Erythroblast (primary cell): ENCODE results near the gene SLC6A17.

ENCODE experiments used
- DNase-seq, 2 experiments: peaks; one replicate each; lab custom pipeline; 2025; lab: John Stamatoyannopoulos, UW
- GATA1 ChIP-seq: IDR thresholded peaks from 2 replicates; pipeline ENCODE4 v1.6.1; 2011; ENCODE audit warnings: low read depth, mild to moderate bottlenecking, control low read depth, low read length, moderate library complexity
- POLR2A ChIP-seq: IDR thresholded peaks from 2 replicates; pipeline ENCODE4 v1.6.1; 2011; ENCODE audit warnings: mild to moderate bottlenecking, low read length

SLC6A17 gene

GRCh38 chr1:110235181-110235833 lies 85.0 kb downstream of the SLC6A17 start:
- TF ChIP-seq GATA1 (no peak), POLR2A (no peak)
- DNase-seq = no peak

DNA sequence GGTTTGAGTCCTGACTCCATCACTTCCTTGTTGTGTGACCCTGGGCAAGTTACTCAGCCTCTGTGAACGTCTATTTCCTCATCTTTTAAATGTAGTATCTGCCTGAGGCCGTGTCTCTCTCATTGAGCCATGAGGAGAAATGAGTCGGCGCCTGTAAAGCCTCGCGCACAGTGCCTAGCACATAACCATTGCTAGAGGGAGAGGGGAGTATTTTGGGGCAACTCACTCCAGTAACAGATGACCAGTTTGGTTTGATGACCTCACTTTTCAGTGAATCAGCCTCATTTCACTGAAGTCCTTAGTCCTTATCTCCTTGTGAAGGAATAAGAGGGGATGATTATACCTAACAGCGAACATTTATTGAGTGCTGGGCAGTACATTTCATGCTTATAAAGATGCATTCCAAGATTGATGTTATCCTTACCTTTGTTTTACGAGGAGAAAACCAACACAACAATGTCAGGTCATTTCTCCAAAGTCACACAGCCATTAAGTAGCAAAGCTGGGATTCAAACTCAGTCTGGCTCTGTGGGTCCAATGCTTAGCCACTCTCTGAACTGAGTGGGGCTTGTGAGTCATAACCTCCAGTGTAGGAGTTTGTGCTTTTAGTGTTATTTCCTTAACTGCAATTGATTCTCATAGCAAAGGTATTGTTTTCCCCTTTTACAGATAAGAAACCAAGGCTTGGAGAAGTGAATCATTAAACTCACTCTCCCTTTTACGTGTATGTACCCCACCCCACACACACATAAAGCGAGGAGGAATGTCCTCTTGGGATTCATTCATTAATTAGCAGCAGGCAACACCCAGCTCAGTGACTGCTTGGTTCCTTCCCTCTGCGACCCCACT lies 85.8 kb downstream of the SLC6A17 start:
- TF ChIP-seq GATA1 (no peak), POLR2A (no peak)
- peak in 1 of 2 experiments; percentile 55 for DNase-seq

DNA sequence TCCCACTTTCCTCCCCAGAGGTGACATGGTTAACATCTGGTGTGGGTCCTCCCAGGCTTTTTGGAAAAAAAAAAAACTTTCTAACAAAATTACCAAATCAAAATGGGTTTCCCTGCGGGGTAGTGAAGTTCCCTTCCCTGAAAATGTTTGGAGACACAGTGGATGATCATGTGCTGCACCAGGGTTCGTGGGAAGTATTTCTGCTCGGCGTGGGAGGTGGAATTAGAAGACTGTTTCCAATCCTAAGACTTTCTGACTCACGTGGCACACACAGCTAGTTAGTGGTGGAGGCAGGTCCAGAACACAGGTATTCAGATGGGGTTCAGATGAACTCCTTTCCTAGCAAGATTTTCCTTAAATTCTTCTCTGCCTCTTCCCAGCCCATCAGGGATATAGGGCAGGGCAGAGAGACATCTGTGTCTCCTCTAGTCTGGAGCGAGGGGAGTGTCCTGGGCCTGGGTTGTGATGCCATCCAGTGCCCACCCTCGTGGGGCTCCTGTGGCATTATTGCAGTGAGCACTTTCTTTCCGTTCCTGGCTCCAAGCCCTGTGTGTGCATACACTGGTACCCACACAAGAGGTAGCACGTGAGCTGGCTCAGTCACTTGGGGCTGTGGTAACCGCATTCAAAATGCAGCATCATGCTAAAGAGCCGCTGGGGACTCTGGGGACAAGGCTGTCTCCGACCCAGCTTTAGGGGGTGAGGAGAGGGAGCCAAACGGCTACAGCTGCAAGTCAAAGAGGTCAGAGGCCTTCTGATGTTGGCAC lies 87.3 kb downstream of the SLC6A17 start:
- DNase-seq = no peak
- TF ChIP-seq POLR2A (no peak), GATA1 (no peak)

DNA sequence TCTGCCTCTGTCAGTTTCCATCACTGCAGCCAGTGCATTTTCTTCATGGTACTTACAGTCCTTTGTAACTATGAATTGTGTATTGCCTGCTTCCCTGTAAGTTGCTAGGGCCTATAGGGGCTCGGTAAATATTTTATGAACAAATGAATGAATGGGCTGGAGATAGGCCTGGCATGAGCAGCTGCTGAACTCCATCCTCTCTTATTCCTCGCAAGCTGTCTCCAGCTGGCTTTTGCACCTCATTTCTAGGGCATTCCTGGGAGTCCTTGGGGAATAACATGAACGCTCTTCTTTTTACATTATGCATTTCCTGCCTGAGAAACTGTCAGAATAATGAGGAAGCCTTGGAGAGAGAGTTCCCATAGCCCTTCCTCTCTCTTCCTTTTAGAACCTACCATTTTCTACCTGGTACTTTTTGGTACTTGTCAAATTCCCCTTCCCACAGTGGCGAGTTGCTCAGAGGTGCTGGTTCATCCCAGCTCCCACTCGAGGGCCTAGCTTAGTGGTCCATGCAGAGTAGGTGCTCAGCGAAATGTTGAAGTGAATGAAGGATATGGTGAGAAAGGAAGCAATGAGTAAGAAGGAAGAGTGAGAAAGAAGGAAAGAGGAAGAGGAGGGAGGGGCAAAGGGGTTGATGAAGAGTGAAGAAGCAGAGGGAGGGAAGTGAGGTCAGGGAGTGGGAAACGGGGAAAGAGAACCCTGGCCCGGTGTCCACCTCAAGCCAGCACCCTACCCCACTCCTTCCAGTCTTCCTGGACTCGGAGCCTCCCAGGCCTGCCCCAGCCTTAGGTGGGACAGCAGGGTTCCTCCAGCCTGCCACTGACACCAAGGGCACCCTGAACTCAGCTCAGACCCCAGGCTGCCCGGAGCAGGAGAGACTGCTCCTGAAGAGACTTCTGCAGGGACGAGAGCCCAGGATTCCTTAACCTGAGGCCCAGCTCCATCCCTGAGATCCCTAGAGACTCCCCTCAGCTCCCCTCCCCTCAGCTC lies 89.4 kb downstream of the SLC6A17 start:
- no peak for DNase-seq
- no peak for TF ChIP-seq POLR2A
- TF ChIP-seq GATA1 = no peak

GRCh38 chr1:110240476-110241210 lies 90.3 kb downstream of the SLC6A17 start:
- TF ChIP-seq POLR2A (no peak), GATA1 (no peak)
- no peak for DNase-seq

- no peak for TF ChIP-seq GATA1
- no peak for TF ChIP-seq POLR2A
- no peak for DNase-seq
Observed at GRCh38 chr1:110241516-110241915, 91.2 kb downstream of the SLC6A17 start.

DNA sequence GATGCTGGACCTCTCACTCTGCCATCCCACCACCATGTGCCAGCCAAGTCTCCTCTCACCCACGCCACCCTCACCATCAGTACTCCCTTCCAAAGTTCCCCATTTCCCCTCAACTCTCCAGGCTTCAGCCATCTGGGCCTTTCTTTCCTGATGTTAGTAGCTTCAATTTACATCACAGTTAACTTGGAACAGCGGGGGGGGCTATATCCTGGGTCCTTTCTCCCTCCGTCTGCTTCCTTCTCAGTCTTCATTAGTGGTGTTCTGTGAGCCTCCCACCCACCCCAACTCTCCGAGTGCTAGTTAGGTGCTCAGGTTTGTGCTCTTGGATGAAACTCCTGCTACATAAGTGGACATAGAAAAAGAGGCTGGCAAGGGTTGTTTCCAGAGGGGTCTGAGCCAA lies 91.8 kb downstream of the SLC6A17 start:
- no peak for DNase-seq
- TF ChIP-seq POLR2A (no peak), GATA1 (no peak)

GRCh38 chr1:110242731-110243130 lies 92.4 kb downstream of the SLC6A17 start:
- TF ChIP-seq POLR2A (no peak), GATA1 (no peak)
- no peak for DNase-seq

- TF ChIP-seq GATA1 (no peak), POLR2A (no peak)
Observed at GRCh38 chr1:110243146-110243545, 92.9 kb downstream of the SLC6A17 start.

DNA sequence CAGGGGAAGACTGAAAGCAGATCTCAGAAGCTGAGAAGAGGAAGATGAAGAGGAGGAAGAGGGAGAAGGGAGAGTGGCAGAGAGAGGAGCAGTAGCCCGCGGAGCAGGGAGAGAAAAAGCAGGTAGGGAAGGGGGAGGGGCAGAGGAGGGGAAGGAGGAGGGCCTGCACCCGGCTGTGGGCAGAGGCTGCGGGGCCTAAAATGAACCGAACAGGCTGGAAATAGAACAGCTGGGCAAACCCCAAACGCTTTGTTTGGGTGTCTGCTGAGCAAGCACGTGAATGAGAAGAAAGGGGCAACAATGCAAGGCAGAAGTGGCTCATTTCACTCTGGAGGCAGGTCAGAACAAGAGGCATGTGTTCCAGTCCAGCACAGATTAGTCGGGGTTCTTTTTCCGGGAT lies 93.3 kb downstream of the SLC6A17 start:
- DNase-seq = no peak

More at GRCh38 chr1:110243146-110243545, 92.9 kb downstream of the SLC6A17 start:
- DNase-seq = no peak

DNA sequence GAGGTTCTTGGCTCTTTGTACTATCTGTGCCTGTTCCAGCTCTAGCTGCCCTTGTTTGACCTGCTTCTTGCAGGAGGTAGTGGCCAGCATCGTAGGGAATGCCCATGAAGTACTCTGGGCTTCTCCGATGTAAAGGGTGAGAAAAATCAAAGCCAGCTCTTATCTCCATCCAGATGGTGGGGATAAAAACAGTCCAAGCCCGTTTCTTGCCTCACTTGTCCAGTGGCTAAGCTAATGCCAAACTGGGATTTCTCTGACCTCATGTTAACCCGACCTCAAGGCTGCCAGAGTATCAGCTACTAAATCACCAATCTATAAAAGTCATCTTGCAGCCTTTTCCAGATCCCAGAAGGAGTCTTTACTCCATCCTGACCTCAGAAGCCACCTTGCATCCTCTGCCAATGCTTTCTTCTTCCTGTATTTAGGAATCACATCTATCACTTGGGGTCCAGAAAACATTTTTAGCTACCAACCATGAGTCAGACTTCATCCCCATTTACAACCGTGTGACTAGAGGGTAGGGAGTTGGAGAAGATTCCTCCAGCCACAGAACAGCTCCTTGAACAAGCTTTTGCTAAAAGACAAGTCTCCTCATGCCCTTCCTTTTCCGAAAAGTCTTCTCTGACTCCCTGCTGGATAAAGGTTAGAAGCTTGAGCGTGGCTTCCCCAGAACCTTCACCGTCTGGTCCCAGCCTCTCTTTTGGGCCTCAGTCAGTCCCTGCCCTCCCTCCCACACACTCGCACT lies 95.8 kb downstream of the SLC6A17 start:
- no peak for DNase-seq

More for the DNA sequence above, 93.3 kb downstream of the SLC6A17 start:
- TF ChIP-seq GATA1 (no peak), POLR2A (no peak)

More for the DNA sequence above, 95.8 kb downstream of the SLC6A17 start:
- TF ChIP-seq GATA1 = no peak
- no peak for TF ChIP-seq POLR2A
